T-helper 1 cell treated with Interleukin-12 subunit alpha and Interleukin-12 subunit beta and Interleukin-4 antibody, amounts not matched to agents 30 ng/mL and 1 ng/mL, for 36 hours (primary cell): ENCODE results near the gene ACAA1. TPM values are rescaled to one million over a fixed set of nuclear protein-coding genes. Genes with fewer than 3 reads are reported as not detected.

Experiments used
- intact Hi-C: fragments of 100-400 bp; cut with micrococcal nuclease; formaldehyde crosslinking; loops from one replicate; pipeline ENCODE4 v1.15.1; 2024
- total RNA-seq: library from RNA; stranded (reverse); gene quantifications from 2 replicates; pipeline ENCODE4 v1.2.3, GENCODE V29; 2022

Gene ACAA1
- total RNA-seq, 1 donor from 2014 or later: 85.8 TPM

DNA sequence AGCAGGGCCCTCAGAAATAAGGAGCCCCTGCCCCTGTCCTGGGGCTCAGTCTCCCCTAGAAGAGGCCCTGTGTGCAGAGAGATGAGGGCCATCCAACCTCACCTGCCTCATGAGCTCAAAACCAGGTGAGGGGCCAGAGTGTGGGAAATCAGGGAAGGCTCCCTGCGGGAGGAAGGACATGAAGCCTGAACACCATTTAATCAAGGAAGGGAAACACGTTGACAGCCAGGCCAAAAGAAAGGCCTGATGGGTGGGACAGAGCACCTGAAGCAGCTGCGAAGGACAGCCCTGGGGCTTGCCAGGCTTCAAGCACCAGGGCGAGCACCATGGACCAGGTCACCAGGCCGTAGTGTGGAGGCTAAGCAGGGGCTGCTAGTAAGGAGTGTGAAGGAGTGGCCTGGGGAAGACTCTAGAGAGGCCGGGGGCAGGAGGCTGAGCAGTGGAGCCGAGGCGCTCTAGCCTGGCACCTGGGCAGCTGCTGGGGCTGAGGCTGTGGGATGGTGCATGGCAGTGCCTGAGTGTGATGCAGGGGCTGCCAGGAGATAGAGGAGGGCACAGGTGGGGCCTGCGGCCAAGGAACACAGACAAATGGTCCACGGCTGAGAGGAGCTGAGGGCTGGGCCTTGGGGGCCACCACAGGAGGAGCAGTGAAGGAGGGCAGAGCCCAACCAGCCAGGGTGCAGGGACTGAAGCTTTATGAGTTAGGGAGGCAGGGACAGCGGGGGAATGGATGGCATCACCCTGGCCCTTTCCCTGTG lies 16.1 kb downstream of the ACAA1 start:
- intact Hi-C loops: no loop called here

DNA sequence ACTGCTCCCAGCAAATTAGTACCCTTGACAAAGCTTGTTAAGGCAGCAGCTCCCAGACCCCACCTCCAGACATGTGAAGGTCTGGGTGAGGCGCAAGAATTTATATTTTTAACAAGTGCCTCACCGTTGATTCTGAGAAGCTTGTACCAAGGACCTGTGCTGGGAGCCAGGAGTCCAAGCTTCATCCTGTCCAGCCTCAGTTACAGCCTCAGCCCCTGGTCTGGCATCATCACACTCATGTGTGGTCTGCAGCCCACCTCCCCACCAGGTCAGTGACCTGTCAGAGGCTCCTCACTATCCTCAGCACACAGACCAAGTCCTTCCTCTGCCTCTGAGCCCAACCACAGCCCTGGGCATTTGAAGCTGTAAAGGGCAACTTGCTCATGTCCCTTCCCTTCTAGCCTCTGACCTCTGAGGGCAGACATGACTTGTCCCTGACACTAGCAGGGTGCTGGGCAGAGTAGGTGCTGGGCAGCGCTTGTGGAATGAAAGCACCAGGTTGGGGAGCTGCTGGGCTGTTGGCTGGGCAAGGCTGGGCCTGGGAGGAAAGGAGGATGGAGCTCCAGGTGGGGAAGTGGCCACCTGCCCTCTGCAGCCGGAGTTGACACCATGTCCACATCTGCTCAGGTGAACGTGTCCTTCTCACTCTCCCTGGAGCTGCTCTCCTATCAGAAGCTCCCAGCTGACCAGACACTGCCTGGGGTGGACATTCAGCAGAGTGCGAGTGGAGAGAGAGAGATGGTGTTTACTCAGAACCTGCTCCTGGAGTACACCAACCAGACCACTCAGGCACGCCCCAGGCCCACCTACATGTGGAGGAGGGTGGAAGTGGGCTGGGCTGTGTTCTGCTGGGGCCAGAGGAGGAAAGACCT lies 16.9 kb downstream of the ACAA1 start:
- intact Hi-C loops: loop anchor here (5.0 kb wide), 2 partner anchors 137 to 532 kb away; no protein-coding TSS in a partner anchor

DNA sequence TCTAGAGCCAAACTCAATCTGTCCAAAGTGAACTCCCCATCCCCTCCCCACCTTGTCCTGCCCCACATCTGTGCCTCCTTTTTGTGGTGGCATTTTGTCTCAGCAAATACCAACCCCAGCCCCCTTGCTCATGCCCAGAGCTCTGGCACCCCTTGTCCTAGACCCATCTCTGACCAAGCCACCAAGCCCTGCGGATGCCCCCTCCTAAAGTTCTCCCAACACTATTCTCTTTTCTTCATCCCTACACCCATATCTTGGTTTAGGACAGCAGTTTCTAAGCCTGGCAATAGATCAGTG lies 17.7 kb downstream of the ACAA1 start:
- intact Hi-C loops: loop anchor here (5.0 kb wide), 2 partner anchors 138 to 533 kb away; no protein-coding TSS in a partner anchor

DNA sequence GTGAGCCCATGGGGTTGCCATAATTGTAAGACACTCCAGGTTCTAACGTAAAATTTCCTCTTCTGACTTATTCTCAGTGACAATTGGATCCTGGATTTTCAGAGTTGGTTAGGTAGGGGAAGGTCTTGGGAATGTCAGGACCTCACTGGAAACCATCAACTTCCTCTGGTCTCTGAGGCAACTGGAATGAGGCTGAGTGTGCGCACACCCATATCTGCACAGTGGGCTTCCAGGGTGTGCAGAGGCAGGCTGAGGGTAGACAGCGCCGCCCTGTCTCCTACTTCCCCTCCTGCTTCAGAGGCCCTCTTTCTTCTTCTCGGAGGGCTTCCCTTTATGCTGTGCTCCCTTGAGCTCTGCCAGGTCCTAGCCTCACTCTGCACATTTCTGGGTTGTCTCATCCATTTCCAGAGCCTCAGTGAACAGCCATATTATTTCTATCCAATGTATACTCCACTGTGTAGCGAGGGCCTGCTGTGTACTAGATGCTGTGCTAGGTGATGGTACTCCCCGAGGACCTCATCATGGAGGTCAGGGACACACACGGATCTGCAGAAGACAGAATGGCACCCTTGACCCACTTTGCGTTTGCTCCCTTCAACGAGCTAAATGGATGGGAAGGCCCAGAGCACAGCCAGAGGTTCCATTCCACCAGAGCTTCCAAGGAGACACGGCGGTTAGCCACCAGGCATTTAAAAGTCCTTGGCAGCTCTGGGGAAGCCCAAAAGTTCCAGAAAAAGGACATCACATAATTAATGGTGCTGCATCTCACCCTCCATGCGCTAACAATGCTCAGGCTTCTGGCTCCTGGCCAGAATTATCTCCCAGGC lies 18.3 kb downstream of the ACAA1 start:
- intact Hi-C loops: loop anchor here (1.0 to 5.0 kb wide), 7 partner anchors 19 to 534 kb away; partner anchors contain the start of genes ACAA1, EXOG and XYLB

DNA sequence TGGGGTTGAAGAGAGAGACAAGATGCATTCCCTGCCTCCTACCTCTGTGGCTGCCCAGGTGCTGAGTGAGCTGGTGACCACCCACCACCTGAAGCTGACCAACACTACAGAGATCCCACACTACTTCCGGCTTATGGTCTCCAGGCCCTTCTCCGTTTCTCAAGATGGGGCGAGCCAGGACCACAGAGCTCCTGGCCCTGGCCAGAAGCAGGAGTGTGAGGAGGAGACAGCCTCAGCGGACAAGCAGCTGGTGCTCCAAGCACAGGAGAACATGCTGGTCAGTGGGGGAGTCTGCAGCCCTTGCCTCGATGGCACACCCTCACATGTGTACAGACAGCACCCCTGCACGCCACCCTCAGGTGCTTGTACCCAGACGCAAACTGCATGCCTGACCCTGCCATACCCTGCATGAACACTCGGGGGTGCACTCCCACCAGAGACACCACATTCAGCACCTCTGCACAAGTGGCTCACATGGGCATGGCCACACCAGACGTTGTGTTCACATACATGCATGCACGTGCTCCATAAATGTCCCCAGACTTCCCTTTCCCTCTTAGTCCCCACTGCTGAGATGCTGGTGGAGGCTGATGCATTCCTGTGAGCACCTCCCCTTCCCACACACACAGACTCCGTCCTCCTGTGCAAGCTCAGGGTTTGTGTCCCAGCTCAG lies 19.0 kb downstream of the ACAA1 start:
- intact Hi-C loops: loop anchor here (1.0 to 5.0 kb wide), 7 partner anchors 19 to 534 kb away; partner anchors contain the start of genes ACAA1, EXOG and XYLB

DNA sequence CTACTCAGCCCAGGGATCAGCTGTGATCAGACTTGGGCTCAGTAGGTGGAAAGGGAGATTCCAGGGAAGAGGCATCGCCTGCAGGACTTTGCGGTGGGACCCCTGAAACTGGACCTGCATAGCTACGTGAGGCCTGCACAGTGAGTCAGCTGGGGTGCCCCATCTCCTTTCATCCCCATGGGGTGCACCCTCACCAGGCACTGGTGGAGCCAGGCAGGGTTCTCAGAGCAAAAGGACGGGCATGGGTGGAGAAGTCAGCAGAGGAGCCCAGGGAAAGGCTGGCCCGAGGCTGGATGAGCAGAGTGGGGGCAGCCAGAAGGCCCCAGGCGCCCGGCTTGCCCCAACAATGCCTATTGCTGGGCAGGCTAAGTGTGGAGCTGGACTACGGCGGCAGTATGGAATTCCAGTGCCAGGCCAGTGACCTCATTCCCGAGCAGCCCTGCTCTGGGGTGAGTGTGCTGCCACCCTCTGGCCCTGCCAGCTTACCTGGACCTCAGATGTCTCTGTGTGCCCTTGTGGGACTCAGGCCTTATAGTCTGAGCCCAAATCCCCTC lies 19.7 kb downstream of the ACAA1 start:
- intact Hi-C loops: loop anchor here (5.0 kb wide), 2 partner anchors 140 to 535 kb away; no protein-coding TSS in a partner anchor

DNA sequence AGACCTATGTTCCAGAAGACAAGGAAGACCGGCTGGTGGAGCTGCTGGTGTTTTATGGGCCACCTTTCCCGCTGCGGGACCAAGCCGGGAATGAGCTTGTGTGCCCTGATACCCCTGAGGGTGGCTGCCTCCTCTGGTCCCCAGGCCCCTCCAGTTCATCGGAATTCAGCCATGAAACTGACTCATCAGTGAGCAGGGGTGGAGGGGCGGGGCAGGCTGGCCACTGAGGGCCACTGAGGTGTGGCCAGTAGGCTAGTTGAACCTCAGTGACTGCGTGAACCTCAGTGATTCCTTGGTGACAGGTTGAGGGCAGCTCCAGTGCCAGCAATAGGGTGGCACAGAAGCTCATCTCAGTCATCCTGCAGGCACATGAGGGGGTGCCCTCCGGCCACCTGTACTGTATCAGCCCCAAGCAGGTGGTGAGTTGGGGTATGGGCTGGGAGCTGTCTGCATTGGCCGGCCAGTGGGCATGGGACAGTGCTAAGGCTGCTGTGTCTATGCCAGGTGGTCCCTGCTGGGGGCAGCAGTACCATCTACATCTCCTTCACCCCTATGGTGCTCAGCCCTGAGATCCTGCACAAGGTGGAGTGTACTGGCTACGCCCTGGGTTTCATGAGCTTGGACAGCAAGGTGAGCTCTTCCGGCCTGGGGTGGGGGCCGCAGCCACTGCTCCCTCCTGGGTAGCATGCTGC lies 20.3 kb downstream of the ACAA1 start:
- intact Hi-C loops: loop anchor here (5.0 kb wide), 2 partner anchors 141 to 536 kb away; no protein-coding TSS in a partner anchor

DNA sequence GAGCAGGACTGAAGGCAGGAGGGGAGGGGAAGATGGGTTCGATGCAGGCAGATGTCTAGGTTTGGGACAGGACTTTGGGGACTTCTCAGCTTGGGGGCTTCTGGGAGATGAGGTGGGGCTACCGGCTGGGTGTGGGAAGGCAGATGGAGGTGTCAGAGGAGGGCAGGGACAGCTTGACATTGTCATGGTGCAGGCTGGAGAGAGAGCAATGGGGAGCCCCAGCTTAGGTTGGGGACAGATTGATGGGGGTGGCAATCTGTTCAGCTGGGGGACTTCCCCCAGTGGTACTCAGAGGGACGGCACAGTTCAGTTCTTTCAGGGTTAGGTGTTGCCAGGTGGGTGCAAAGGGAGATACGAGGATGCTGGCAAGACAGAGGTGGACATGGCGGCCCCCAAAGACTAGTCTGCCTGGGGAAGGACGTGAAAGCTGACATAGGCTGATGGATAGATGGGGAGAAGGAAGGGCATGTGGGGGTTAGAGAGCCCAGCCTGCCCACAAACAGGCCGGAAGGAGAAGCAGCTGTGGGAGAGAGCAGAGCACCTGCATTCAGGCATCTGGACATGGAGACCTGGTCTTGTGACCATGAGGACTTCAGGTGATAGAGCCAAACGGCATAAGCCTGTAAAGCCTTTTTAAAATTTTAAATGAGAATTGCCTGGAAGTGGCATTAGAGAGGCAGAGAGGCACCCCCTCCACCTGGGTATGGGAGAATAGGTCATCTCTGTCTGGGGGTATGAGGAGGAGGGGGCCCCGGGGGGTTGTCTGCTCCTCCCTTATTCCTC lies 21.1 kb downstream of the ACAA1 start:
- intact Hi-C loops: loop anchor here (5.0 kb wide), 2 partner anchors 141 to 536 kb away; no protein-coding TSS in a partner anchor

DNA sequence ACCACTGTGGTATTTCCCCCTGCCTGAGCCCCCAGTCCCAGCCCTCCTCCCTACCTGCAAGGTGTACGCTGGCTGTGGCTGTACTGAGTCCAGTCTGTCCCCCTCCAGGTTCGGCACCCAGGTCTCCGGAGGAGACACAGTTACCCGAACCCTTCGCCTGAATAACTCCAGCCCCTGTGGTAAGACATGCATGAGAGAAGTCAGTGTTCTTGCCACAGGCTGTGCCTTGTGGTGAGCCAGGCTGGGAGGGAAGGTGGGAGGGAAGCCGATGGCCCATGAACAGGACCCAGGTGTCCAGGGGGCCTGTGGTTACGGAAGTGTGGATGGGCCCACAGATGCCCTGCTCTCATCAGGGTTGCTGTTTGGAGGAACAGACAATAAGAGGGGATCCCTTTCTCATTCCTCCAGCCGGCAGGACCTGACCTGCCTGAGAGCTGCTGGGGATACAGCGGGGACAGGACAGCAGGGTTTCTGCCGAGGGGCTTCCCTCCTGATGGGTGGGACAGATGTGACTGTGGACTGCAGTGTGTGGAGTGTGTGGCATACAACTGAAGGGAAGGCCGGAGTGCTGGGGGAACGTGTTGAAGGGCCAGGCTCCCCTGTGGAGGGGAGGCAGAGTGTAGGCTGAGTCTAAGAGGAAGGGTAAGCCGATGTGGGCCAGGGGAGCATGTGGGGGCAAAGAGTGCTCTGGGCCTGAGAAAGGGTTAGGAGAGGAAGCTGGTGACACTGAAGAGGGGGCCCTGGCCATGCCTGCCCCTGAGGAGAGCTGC lies 21.9 kb downstream of the ACAA1 start:
- intact Hi-C loops: loop anchor here (5.0 kb wide), 2 partner anchors 142 to 537 kb away; no protein-coding TSS in a partner anchor

DNA sequence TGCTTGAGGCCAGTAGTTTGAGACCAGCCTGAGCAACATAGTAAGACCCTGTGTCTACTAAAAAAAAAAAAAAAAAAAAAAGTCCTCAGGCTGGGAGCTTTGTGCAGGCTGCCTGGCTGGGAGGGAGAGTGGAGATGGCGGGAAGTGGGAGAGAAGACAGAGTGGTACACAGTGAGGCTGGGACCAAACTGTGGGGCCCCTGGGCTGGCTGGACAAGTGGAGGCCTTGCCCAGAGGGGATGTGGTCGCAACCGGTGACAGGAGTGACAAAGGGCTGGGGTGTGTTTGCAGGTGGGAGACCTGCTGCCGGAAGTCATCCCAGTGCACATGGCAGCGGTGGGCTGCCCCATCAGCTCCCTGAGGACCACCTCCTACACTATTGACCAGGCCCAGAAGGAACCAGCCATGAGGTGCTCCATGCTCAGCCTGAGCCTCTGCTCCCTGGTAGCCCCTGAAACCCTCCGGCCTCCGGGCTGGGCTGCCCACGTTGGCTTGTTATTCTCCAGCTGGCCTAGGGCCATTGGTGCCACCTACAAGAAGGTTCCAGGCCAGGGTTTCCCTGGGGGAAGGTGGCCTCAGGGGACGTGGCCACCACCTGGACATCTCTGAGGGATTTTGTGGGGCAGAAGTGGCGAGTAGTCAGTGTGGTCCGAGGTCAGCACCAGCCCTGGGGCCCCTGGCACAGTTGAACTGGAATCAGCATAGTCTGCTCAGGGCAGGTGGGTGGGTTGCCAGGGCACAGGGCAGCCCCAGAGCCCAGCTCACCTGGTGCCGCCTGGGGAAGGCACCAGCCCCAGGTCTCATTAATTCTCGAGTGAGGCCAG lies 22.7 kb downstream of the ACAA1 start:
- intact Hi-C loops: no loop called here

DNA sequence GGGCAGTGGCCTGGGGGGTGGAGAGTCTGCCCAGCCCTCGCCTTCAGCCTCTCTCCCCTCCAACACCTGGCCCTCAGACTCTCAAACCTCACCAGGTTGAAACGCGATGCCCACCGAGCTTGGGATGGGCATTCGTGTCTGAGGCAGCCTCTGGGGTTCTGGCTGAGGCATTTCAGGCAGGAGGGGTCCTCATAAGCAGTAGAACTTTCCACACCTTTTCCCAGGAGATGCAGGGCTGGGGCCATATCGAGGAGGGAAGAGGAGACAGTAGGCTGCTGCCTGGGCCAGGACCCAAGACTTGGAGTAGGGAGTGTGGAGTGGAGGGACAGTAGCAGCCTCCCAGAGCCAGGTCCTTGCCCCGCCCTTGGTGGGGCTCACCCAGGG lies 24.6 kb downstream of the ACAA1 start:
- intact Hi-C loops: no loop called here

DNA sequence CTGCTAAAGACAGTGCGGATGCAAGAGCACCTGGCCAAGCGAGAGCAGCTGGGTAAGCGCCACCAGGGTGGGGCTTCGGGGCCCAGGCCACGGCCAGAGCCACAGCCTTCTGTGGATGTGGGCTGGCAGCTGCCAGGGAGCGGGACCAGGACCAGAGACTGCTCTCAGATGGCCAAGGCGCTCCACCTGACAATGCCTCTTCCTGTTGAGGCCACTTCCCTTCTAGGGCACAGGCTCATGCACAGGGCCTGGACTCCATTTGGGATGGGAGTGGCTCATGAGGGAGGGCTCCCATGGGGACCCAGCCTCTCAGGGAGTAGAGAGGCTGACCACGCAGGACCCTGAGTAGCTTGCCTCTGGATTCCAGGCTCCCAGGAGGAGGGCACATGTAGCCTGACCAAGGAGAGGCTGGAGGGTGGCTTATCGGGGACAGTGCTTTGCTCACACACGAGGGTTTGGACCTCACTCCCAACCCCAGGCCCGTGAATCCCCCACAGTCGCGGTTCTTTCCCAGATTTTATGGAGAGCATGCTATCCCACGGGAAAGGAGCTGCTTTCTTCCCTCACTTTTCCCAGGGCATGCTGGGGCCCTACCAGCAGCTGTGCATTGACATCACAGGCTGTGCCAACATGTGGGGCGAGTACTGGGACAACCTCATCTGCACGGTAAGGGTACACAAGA lies 25.1 kb downstream of the ACAA1 start:
- intact Hi-C loops: no loop called here

DNA sequence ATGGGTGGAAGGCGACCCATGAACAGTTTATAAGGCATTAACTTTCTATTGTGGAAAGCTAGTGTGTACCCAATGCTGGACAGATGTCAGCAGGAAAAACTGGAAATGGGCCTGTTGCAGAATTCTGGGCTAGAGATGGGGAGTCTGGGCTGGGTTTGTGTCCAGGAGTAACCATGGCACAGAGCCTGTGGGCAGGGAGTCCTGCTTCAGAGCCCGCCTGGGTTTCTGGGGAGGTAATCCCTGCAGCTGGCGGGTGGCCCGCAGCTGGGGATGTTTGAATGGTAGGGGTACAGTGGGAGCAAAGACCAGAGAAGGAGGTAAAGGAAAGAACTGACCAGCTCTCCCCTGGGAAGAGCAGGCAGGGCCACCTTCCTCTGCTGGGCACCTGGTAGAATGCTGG lies 25.7 kb downstream of the ACAA1 start:
- intact Hi-C loops: no loop called here

DNA sequence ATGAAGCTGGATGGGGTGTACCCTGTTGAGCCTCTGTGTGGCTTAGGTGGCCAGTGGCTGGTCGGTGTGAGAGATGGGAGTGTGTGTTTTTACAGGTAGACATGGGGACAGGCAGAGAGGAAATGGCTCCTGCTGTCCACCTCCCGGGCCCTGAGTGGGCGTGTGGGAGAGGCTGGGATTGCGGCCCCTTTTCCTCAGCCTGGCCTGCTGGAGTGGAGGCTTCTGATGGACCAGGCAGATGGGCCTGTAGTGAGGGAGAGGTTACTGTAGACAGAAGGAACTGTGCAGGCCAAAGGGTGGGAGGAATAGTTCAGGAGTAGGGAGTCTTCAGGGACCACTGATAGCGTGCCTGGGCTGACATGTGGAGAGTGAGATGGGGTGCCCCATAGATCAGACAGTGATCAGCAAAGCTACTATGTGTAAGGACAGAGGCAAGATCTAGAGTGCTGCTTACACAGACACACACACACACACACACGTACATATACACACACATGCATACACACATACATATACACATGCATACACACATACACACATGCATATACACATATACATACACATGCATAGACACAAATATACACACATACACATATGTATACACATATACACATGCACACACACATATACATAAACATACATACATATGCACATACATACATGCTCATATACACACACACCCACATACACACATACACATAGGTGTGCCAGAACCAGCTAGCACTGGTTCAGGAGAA lies 26.4 kb downstream of the ACAA1 start:
- intact Hi-C loops: no loop called here

DNA sequence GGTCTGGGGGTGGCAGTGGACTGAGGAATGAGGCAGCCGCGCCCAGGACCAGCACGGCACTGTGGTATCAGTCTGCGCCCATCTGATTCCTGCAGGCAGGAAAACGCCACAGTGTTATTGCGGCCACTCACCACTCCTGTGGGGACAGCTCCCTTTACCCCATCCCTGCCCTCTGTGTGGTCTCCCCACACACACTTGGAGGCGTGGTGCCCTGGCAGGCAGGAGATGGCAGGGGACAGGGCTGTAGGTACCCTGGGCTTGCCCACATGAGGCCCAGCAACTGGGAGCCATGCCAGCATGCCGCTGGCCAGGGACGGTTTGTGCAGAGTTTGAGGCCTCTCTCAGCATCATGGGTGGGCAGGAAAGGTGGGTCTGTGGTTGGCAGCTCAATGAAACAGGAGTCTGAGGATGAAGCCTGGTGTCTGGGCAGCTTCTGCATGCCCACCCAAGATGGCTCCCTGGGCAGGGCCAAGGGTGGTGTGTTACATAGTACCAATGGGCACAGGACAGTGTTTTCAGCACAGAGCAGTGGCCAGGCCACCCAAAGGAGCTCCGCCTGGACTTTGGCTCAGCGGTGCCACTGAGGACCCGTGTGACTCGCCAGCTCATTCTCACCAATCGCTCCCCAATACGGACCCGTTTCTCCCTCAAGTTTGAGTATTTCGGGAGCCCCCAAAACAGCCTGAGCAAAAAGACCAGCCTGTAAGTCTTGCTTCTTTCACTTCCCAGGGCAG lies 27.2 kb downstream of the ACAA1 start:
- intact Hi-C loops: no loop called here
